ENCODE data around the gene TRAIP. TPM values are rescaled to one million over a fixed set of nuclear protein-coding genes. Genes with fewer than 3 reads are reported as not detected.

Gene TRAIP
- total RNA-seq, 2 experiments from 2014 or later, result 23.2 to 25.1 TPM

DNA sequence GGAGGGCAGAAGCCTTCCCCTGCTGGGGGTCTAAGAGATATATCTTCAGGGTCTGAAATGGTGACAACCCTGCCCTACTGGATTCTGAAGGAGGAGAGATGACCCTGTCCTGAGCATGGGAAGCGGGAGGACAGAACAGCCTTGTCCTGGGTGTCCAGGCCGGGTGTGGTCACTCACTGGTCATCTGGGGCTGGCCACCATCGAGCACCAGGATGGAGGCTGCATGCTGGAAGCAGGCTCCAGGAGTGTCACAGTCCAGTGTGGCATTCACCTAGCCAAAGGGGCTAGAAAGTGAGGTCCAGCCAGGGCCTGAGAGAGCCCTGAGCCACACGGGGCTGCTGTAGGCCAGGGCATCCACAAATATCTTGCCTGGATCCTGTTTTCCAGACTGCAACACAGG lies 61.9 kb downstream of the TRAIP start:
- Mint-ChIP-seq H3K27me3 (no peaks in the 10 kb centered on the region), H3K36me3 (ENCODE audit: low read depth) (no peaks in the 10 kb centered on the region), H3K27ac (no peak overlapping the region), H3K4me3 (no peak overlapping the region), H3K4me1 (ENCODE audit: low read depth) (peaks cover 6% of the 10 kb centered on the region), H3K9me3 (no peaks in the 10 kb centered on the region)
- DNase-seq (no peak), ATAC-seq (no peak)
- intact Hi-C loops (cut with micrococcal nuclease), result no loop called here
- ChIA-PET CTCF (interaction anchor here (1.8 kb wide), 1 partner anchor 12 kb away, joined by 6 read pairs; no protein-coding TSS in a partner anchor), POLR2A (no interaction called here)
- TF ChIP-seq, protein P1, sequence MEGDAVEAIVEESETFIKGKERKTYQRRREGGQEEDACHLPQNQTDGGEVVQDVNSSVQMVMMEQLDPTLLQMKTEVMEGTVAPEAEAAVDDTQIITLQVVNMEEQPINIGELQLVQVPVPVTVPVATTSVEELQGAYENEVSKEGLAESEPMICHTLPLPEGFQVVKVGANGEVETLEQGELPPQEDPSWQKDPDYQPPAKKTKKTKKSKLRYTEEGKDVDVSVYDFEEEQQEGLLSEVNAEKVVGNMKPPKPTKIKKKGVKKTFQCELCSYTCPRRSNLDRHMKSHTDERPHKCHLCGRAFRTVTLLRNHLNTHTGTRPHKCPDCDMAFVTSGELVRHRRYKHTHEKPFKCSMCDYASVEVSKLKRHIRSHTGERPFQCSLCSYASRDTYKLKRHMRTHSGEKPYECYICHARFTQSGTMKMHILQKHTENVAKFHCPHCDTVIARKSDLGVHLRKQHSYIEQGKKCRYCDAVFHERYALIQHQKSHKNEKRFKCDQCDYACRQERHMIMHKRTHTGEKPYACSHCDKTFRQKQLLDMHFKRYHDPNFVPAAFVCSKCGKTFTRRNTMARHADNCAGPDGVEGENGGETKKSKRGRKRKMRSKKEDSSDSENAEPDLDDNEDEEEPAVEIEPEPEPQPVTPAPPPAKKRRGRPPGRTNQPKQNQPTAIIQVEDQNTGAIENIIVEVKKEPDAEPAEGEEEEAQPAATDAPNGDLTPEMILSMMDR (IDR thresholded peaks at IDR 0.05), result no peak

DNA sequence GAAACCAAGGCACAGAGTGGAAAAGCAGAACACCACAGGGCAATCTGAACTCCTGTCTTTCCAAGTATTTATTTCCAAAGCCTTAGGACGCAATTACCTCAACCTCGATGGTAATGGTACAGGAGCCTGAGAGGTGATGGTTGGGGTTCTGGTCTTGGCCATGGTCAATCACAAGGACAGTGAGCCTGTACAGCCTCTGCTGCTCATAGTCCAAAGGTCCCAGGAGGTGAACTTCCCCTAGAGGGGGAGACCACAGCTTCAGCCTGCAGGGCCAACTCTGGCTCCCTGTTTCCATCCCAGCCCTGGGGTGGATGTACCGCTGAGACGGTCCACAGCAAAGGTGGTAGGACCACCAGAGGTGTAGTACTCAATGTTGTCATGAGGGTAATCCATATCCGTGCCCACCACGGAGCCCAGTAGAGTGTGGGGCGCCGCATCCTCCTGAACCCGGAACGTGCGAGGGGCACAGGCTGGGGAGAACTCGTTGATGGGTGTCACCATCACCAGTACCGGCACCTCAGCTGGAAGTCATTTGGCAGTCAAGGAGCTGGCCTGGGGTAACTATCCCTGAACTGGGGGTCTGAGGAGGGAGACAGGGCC lies 62.8 kb downstream of the TRAIP start:
- CTCF ChIA-PET, result no interaction called here
- TF ChIP-seq, protein P1 (IDR thresholded peaks at IDR 0.05), result no peak

DNA sequence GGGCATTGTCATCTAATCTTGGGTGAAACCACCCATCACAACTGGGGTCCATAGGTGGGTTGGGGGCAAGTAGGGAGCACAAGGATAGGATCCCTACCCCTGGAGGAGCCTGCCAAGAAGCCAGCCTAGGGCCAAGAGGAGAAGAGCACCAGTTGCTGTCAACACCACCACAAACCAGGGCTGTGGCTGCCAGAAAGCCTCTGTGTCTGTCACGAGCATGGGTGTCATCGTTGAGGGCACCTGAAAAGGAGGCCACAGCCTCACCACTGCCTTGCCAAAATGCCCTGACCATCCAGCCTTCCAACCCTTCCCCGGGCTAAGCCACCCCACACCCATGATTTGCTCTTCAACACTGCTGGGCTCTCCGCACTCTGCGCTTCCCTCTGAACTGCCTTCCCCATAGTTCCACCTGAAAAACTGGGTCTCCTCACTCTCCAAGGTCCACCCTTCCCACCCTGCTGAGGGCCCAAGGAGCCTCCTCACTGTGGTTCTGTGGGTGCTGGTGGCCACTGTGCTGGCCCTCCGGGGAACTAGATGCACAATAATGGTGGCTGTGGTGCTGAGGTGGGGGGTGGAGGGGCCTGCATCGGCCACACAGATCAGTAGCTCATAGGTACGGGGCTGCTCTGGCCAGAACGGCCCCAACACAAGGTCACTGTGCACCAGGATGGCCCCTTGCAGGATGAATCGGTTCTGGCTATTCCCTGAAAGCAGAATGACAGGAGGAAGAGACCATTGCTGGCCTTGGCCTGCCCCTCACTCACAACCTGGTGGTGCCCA lies 63.8 kb downstream of the TRAIP start:
- Mint-ChIP-seq H3K9me3 (no peaks in the 10 kb centered on the region), H3K36me3 (ENCODE audit: low read depth) (no peaks in the 10 kb centered on the region), H3K27me3 (peaks cover 1% of the 10 kb centered on the region), H3K4me3 (no peak overlapping the region), H3K4me1 (ENCODE audit: low read depth) (peaks cover 6% of the 10 kb centered on the region), H3K27ac (no peak overlapping the region)
- POLR2A ChIA-PET, result interaction anchor here (1.4 kb wide), 1 partner anchor 10 kb away, joined by 5 read pairs; the partner anchor contains the start of gene INKA1
- DNase-seq, result no peak
- no peak for ATAC-seq
- CTCF ChIA-PET, result interaction anchor here (1.1 kb wide), 1 partner anchor 46 kb away, joined by 3 read pairs; no protein-coding TSS in a partner anchor
- intact Hi-C loops (cut with micrococcal nuclease), result no loop called here
- TF ChIP-seq, protein P1 (IDR thresholded peaks at IDR 0.05), result no peak

More for the DNA sequence above, 62.8 kb downstream of the TRAIP start:
- peaks cover 6% of the 10 kb centered on the region for H3K4me1 Mint-ChIP-seq (ENCODE audit: low read depth)
- H3K27me3 Mint-ChIP-seq, result no peaks in the 10 kb centered on the region
- no peaks in the 10 kb centered on the region for H3K9me3 Mint-ChIP-seq
- ATAC-seq (no peak), DNase-seq (no peak)
- POLR2A ChIA-PET, result no interaction called here
- intact Hi-C loops (cut with micrococcal nuclease), result no loop called here
- no peak overlapping the region for H3K4me3 Mint-ChIP-seq
- H3K27ac Mint-ChIP-seq, result no peak overlapping the region
- no peaks in the 10 kb centered on the region for H3K36me3 Mint-ChIP-seq (ENCODE audit: low read depth)

DNA sequence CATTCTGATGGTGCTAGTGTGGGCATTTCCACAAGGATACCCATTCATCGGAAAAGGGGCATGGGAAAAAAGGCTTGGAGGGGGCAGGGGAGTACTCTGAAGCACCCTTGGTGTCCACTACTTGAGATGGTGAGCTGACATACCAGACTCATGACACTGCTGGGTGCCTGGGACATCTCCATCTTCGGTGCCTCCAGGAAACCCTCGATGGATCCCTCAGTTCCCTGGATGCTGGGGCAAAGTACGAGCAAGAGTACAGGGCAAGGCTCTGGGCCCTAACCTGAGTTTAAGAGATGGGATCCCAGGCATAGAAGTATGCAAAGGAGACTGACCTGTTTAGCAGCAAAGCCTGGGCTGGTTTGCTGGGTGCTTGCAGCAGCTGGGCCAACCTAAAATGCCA lies 64.8 kb downstream of the TRAIP start:
- ATAC-seq (no peak), DNase-seq (no peak)
- intact Hi-C loops (cut with micrococcal nuclease), result no loop called here
- ChIA-PET POLR2A (interaction anchor here (1.4 kb wide), 1 partner anchor 11 kb away, joined by 5 read pairs; the partner anchor contains the start of gene INKA1), CTCF (interaction anchor here (1.1 to 3.6 kb wide), 2 partner anchors 11 to 47 kb away, joined by 3 to 14 read pairs; partner anchors contain the start of gene INKA1)
- Mint-ChIP-seq H3K27ac (no peak overlapping the region), H3K4me1 (ENCODE audit: low read depth) (peaks cover 15% of the 10 kb centered on the region), H3K36me3 (ENCODE audit: low read depth) (no peaks in the 10 kb centered on the region), H3K4me3 (no peak overlapping the region), H3K9me3 (no peaks in the 10 kb centered on the region), H3K27me3 (peaks cover 1% of the 10 kb centered on the region)
- TF ChIP-seq, protein P1 (IDR thresholded peaks at IDR 0.05), result no peak
